Astrocyte of the cerebellum (primary cell): ENCODE measurements around the gene PDSS2.

Source experiments
- DNase-seq: peaks from one replicate; pipeline ENCODE4 v3.0.0-alpha.2; 2011; ENCODE audit warnings: low read depth
- H3K4me3 ChIP-seq: 2 replicates; pipeline ENCODE4 v1.5.1; 2011; ENCODE audit warnings: mild to moderate bottlenecking, low read depth, low read length, moderate library complexity
- CTCF ChIP-seq: IDR thresholded peaks from 2 replicates; pipeline ENCODE4 v1.5.1; 2012; ENCODE audit warnings: low read length, low read depth, moderate library complexity, mild to moderate bottlenecking; ENCODE audit errors: missing control alignments
- in situ Hi-C: cut with HindIII; loops from 2 replicates; pipeline ENCODE4 v1.10.0; 2017; ENCODE audit warnings: low sequenced_read_pairs

Gene PDSS2

GRCh38 chr6:107125771-107126170 is 333.6 kb downstream of the PDSS2 start:
- no peak overlapping the region for H3K4me3 ChIP-seq
- in situ Hi-C loops: no loop called here
- TF ChIP-seq CTCF: no peak
- DNase-seq: no peak

GRCh38 chr6:107124934-107125348 is 334.4 kb downstream of the PDSS2 start:
- no peak overlapping the region for H3K4me3 ChIP-seq
- in situ Hi-C loops: no loop called here
- no peak for DNase-seq
- TF ChIP-seq CTCF: no peak

GRCh38 chr6:107123501-107123900 is 335.9 kb downstream of the PDSS2 start:
- no peak for TF ChIP-seq CTCF
- DNase-seq: no peak
- no peak overlapping the region for H3K4me3 ChIP-seq
- in situ Hi-C loops: no loop called here

GRCh38 chr6:107122748-107123147 is 336.6 kb downstream of the PDSS2 start:
- in situ Hi-C loops: no loop called here
- H3K4me3 ChIP-seq: no peak overlapping the region
- DNase-seq: no peak
- TF ChIP-seq CTCF: no peak

GRCh38 chr6:107121964-107122495 is 337.3 kb downstream of the PDSS2 start:
- in situ Hi-C loops: no loop called here
- DNase-seq: no peak
- TF ChIP-seq CTCF: no peak

GRCh38 chr6:107121266-107121665 is 338.1 kb downstream of the PDSS2 start:
- TF ChIP-seq CTCF: no peak
- no peak for DNase-seq
- in situ Hi-C loops: no loop called here
- no peak overlapping the region for H3K4me3 ChIP-seq

More at GRCh38 chr6:107121964-107122495, 337.3 kb downstream of the PDSS2 start:
- H3K4me3 ChIP-seq: no peak overlapping the region
